Measurements from ENCODE around the gene TRIM65. TPM values are rescaled to one million over a fixed set of nuclear protein-coding genes. Genes with fewer than 3 reads are reported as not detected.

TRIM65 gene
- total and polyA plus RNA-seq, 2 of the 13 experiments (the other 11 are each of a cell fraction or from before 2014, with no cell fraction given): 10.3 to 22.4 TPM

DNA sequence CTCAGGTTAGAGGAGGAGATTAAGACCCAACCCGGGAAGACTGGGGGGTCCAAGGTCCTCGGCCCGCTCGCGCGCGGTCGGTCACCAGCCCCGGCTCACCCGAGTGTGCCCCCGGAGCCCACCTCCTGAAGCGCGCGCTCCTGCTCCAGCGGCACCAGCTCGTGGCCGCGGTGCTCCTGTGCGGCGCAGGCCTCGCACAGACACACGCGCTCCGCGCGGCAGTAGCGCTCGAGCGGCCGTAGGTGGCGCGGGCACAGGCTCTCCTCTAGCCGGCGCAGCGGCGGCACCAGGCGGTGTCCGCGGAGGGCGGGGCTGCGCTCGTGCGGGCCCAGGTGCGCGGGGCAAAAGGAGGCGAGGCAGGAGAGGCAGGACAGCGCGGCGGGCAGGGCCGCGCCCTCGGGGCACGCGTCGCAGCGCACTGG lies 19.0 kb downstream of the TRIM65 start (continued):
- TF ChIP-seq MAF1 (CRISPR knock-in tag; IDR thresholded peaks at IDR 0.05; ENCODE audit: borderline replicate concordance): peak; percentile 64; the same call in 1 of the 2 replicates
- peak; percentile 61; the same call in 1 of the 2 replicates for TF ChIP-seq REL (CRISPR knock-in tag; conservative IDR thresholded peaks at IDR 0.05)
- TF ChIP-seq, protein P1, sequence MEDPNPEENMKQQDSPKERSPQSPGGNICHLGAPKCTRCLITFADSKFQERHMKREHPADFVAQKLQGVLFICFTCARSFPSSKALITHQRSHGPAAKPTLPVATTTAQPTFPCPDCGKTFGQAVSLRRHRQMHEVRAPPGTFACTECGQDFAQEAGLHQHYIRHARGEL (CRISPR knock-in tag; IDR thresholded peaks at IDR 0.05): 0 out of 2 replicates have a peak, but pooled peaks have one; percentile 18
- TF ChIP-seq KLF9 (CRISPR knock-in tag; IDR thresholded peaks at IDR 0.05; ENCODE audit: low read depth): 0 out of 2 replicates have a peak, but pooled peaks have one; percentile 7
- no peak for TF ChIP-seq FOXA1 (IDR thresholded peaks at IDR 0.05)
- TF ChIP-seq FOXA1 (CRISPR knock-in tag; IDR thresholded peaks at IDR 0.05): peak; percentile 26
- TF ChIP-seq ARHGAP35 (CRISPR knock-in tag; IDR thresholded peaks at IDR 0.05; ENCODE audit: borderline replicate concordance): peak; percentile 68
- TF ChIP-seq IKZF4 (CRISPR knock-in tag; IDR thresholded peaks at IDR 0.05; ENCODE audit: borderline replicate concordance, low read depth, not compliant biosample characterization): peak; percentile 14
- TF ChIP-seq, protein P2, sequence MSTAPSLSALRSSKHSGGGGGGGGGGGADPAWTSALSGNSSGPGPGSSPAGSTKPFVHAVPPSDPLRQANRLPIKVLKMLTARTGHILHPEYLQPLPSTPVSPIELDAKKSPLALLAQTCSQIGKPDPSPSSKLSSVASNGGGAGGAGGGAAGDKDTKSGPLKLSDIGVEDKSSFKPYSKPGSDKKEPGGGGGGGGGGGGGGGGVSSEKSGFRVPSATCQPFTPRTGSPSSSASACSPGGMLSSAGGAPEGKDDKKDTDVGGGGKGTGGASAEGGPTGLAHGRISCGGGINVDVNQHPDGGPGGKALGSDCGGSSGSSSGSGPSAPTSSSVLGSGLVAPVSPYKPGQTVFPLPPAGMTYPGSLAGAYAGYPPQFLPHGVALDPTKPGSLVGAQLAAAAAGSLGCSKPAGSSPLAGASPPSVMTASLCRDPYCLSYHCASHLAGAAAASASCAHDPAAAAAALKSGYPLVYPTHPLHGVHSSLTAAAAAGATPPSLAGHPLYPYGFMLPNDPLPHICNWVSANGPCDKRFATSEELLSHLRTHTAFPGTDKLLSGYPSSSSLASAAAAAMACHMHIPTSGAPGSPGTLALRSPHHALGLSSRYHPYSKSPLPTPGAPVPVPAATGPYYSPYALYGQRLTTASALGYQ (CRISPR knock-in tag; IDR thresholded peaks at IDR 0.05): no peak; the same call in 1 of the 2 replicates
- TF ChIP-seq ATF7 (IDR thresholded peaks at IDR 0.05): no peak
- peak; percentile 69; the same call in 1 of the 2 replicates for TF ChIP-seq ATF7 (CRISPR knock-in tag; IDR thresholded peaks at IDR 0.05)
- no peak; the same call in 1 of the 2 replicates for TF ChIP-seq EEA1 (CRISPR knock-in tag; IDR thresholded peaks at IDR 0.05; ENCODE audit: borderline replicate concordance)
- TF ChIP-seq ZFP82 (CRISPR knock-in tag; IDR thresholded peaks at IDR 0.05; ENCODE audit: borderline replicate concordance): peak; percentile 44; the same call in 1 of the 2 replicates
- no peak for TF ChIP-seq ZNF251 (CRISPR knock-in tag; IDR thresholded peaks at IDR 0.05)
- peak; percentile 85; the same call in 1 of the 2 replicates for TF ChIP-seq ZNF451 (CRISPR knock-in tag; IDR thresholded peaks at IDR 0.05)
- no peak; the same call in 1 of the 2 replicates for TF ChIP-seq TOE1 (CRISPR knock-in tag; IDR thresholded peaks at IDR 0.05)
- TF ChIP-seq, protein P3, sequence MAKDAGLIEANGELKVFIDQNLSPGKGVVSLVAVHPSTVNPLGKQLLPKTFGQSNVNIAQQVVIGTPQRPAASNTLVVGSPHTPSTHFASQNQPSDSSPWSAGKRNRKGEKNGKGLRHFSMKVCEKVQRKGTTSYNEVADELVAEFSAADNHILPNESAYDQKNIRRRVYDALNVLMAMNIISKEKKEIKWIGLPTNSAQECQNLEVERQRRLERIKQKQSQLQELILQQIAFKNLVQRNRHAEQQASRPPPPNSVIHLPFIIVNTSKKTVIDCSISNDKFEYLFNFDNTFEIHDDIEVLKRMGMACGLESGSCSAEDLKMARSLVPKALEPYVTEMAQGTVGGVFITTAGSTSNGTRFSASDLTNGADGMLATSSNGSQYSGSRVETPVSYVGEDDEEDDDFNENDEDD (CRISPR knock-in tag; IDR thresholded peaks at IDR 0.05; ENCODE audit: borderline replicate concordance): peak; percentile 54; the same call in 1 of the 2 replicates
- TF ChIP-seq NAIF1 (CRISPR knock-in tag; IDR thresholded peaks at IDR 0.05; ENCODE audit: borderline replicate concordance): no peak
- TF ChIP-seq, protein P4, sequence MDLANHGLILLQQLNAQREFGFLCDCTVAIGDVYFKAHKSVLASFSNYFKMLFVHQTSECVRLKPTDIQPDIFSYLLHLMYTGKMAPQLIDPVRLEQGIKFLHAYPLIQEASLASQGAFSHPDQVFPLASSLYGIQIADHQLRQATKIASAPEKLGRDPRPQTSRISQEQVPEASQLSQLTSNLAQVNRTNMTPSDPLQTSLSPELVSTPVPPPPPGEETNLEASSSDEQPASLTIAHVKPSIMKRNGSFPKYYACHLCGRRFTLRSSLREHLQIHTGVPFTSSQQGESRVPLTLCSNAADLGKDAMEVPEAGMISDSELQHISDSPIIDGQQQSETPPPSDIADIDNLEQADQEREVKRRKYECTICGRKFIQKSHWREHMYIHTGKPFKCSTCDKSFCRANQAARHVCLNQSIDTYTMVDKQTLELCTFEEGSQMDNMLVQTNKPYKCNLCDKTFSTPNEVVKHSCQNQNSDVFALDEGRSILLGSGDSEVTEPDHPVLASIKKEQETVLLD (CRISPR knock-in tag; IDR thresholded peaks at IDR 0.05; ENCODE audit: low read depth): no peak; the same call in 1 of the 2 replicates
- TF ChIP-seq ZNF383 (CRISPR knock-in tag; IDR thresholded peaks at IDR 0.05; ENCODE audit: borderline replicate concordance): peak; percentile 81; the same call in 1 of the 2 replicates
- peak; percentile 87; the same call in 1 of the 2 replicates for TF ChIP-seq KAT7 (CRISPR knock-in tag; IDR thresholded peaks at IDR 0.05; ENCODE audit: borderline replicate concordance)
- TF ChIP-seq TP53 (CRISPR knock-in tag; conservative IDR thresholded peaks at IDR 0.05): 0 out of 2 replicates have a peak, but pooled peaks have one; percentile 53
- TF ChIP-seq TOPORS (CRISPR knock-in tag; IDR thresholded peaks at IDR 0.05): peak; percentile 90
- TF ChIP-seq SAP130 (CRISPR knock-in tag; IDR thresholded peaks at IDR 0.05; ENCODE audit: low read depth): peak; percentile 8
- TF ChIP-seq AKAP8 (CRISPR knock-in tag; IDR thresholded peaks at IDR 0.05): peak; percentile 93; the same call in 1 of the 2 replicates
- TF ChIP-seq ZNF746 (CRISPR knock-in tag; IDR thresholded peaks at IDR 0.05): no peak; the same call in 1 of the 2 replicates
- TF ChIP-seq CEBPB (IDR thresholded peaks at IDR 0.05; ENCODE audit: borderline replicate concordance, low read depth, low read length): no peak
- TF ChIP-seq ARNT2 (CRISPR knock-in tag; IDR thresholded peaks at IDR 0.05; ENCODE audit: low read depth): peak; percentile 92

Data from HepG2 (cell line).